ENCODE results near the gene ANAPC10. TPM values are rescaled to one million over a fixed set of nuclear protein-coding genes. Genes with fewer than 3 reads are reported as not detected.

ANAPC10 gene
- total RNA-seq, 1 donor from 2014 or later = 21.0 TPM

DNA sequence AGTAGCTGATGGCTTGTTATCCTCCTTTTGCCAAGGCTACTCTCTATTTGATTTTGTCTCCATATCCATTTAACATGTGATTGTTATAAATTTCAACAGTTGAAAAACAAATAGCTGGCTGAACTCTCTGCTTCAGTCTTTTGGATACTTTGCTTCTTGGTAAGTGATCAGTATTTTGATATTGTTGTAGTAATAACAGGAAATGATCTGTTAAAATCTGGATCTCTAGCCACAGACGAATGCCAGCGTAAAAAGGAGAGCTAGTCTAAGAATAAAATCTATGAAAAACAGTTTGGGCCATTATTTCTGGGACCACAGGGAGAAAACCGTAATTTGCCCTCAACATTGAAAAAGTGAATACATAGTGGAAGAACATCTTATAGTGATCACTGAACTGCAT lies 113.8 kb downstream of the ANAPC10 start:
- no peaks in the 10 kb centered on the region for H3K4me1 Mint-ChIP-seq (ENCODE audit: unreplicated experiment)
- no peaks in the 10 kb centered on the region for H3K36me3 Mint-ChIP-seq
- TF ChIP-seq CTCF (conservative IDR thresholded peaks at IDR 0.05) = no peak
- no peaks in the 10 kb centered on the region for H3K27me3 Mint-ChIP-seq
- H3K9me3 Mint-ChIP-seq = no peaks in the 10 kb centered on the region
- no peak overlapping the region for H3K27ac Mint-ChIP-seq
- H3K4me3 Mint-ChIP-seq = no peak overlapping the region
- no peak for DNase-seq (ENCODE audit: extremely low spot score, unreplicated experiment)

DNA sequence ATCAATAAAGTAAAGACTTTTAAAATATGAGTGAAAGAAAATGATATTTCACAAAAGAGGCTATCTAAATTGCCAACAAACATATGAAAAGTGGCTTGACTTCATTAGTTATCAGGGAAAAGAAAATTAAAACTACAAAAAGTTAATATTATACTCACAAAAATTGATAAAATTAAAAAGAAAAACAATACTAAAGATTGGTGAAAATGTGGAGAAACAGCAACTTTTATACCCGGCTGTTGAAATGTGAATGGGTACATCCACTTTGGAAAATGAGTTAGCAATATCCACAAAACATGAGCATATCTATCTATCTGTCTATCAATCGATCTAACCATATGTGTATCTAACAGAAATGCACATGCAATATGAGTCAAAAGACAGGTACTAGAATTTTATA lies 122.3 kb downstream of the ANAPC10 start:
- no peak for TF ChIP-seq CTCF (conservative IDR thresholded peaks at IDR 0.05)
- no peak for DNase-seq (ENCODE audit: extremely low spot score, unreplicated experiment)
- no peaks in the 10 kb centered on the region for H3K36me3 Mint-ChIP-seq
- H3K9me3 Mint-ChIP-seq = no peaks in the 10 kb centered on the region
- H3K4me3 Mint-ChIP-seq = no peak overlapping the region
- no peak overlapping the region for H3K27ac Mint-ChIP-seq
- no peaks in the 10 kb centered on the region for H3K27me3 Mint-ChIP-seq
- no peaks in the 10 kb centered on the region for H3K4me1 Mint-ChIP-seq (ENCODE audit: unreplicated experiment)

DNA sequence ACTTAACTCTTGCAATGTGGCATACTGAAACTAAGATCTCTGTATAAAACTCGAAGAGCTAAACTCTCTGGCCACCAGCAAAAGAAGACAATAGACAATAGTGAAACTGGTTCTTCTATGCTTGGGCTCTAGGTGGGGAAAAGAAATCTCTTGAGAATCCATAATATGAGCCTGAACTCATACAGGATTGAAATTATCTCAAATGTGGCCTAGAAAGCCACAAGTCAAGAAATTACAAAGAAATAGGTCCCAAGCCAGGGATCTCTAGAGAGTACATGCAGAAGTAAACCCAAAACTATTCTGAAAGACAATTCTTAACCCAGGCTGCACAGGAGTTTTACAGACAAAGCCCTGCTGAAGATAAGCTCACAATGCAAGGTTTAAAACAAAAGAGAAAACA lies 127.4 kb downstream of the ANAPC10 start:
- H3K27me3 Mint-ChIP-seq = no peaks in the 10 kb centered on the region
- H3K4me3 Mint-ChIP-seq = no peak overlapping the region
- H3K27ac Mint-ChIP-seq = no peak overlapping the region
- no peaks in the 10 kb centered on the region for H3K4me1 Mint-ChIP-seq (ENCODE audit: unreplicated experiment)
- no peak for TF ChIP-seq CTCF (conservative IDR thresholded peaks at IDR 0.05)
- no peaks in the 10 kb centered on the region for H3K36me3 Mint-ChIP-seq
- DNase-seq (ENCODE audit: extremely low spot score, unreplicated experiment) = no peak
- no peaks in the 10 kb centered on the region for H3K9me3 Mint-ChIP-seq

- H3K27me3 Mint-ChIP-seq = no peaks in the 10 kb centered on the region
- H3K4me1 Mint-ChIP-seq (ENCODE audit: unreplicated experiment) = no peaks in the 10 kb centered on the region
- H3K4me3 Mint-ChIP-seq = no peak overlapping the region
- H3K27ac Mint-ChIP-seq = no peak overlapping the region
- TF ChIP-seq CTCF (conservative IDR thresholded peaks at IDR 0.05) = no peak
- no peak for DNase-seq (ENCODE audit: extremely low spot score, unreplicated experiment)
- no peaks in the 10 kb centered on the region for H3K9me3 Mint-ChIP-seq
- no peaks in the 10 kb centered on the region for H3K36me3 Mint-ChIP-seq
Observed at GRCh38 chr4:144969821-144970220, 128.2 kb downstream of the ANAPC10 start.

DNA sequence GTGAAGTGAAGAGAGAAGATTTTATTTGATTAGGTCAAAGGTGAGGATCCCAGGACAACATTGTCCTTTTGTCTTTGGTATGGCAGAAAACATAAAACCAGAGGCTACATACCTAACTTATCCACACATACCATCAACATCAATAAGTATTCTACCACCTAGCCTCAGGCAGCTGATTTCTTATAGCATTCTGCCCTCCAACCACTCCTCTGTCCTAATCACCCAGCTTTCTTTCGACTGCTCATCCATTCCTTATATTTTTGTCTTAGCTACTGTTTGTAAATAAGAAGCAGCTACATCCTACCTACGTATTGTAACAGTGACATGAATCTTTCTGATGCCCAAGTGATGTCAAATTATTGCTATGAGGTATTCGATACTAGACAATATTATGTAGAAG lies 129.4 kb downstream of the ANAPC10 start:
- Mint-ChIP-seq H3K4me1 (ENCODE audit: unreplicated experiment) (no peaks in the 10 kb centered on the region), H3K27ac (no peak overlapping the region), H3K9me3 (no peaks in the 10 kb centered on the region), H3K36me3 (no peaks in the 10 kb centered on the region), H3K4me3 (no peak overlapping the region), H3K27me3 (no peaks in the 10 kb centered on the region)
- no peak for DNase-seq (ENCODE audit: extremely low spot score, unreplicated experiment)
- no peak for TF ChIP-seq CTCF (conservative IDR thresholded peaks at IDR 0.05)

GRCh38 chr4:144967161-144967560 lies 130.8 kb downstream of the ANAPC10 start:
- no peak for DNase-seq (ENCODE audit: extremely low spot score, unreplicated experiment)
- Mint-ChIP-seq H3K9me3 (no peaks in the 10 kb centered on the region), H3K27ac (no peak overlapping the region), H3K27me3 (no peaks in the 10 kb centered on the region), H3K4me1 (ENCODE audit: unreplicated experiment) (no peaks in the 10 kb centered on the region), H3K36me3 (no peaks in the 10 kb centered on the region), H3K4me3 (no peak overlapping the region)
- TF ChIP-seq CTCF (conservative IDR thresholded peaks at IDR 0.05) = no peak
